NCI-H146 treated with DMSO at 0.1 percent for 48 hours (cell line): ENCODE data around the gene MIEF1.

Experiments
- DNase-seq: peaks from one replicate; lab custom pipeline; 2025; ENCODE audit not compliant: unreplicated experiment; lab: John Stamatoyannopoulos, UW

Gene MIEF1

DNA sequence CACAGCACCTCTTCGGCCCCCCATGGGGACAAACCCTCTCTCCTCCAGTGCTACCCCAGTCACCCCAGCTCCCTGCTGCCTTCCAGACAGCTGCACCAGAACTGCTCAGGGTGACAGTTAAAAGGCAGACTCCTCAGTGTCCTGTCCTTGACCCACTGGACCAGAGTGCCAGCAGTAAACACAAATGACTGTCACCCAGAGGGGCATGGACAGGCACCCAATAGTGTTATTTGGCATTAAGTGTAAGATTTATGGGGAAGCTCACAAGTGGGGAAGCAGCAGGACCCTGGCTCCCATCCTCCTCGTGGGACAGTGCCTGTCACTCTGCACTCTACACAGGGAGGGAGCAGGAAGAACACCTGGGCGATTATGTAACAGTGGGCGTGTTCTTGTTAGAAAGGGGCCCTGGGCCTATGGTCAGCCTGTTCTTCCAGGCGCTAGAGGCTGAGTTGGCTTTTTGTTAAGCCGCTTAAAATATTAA, 25.4 kb downstream of the MIEF1 start:
- DNase-seq: peak; percentile 16

DNA sequence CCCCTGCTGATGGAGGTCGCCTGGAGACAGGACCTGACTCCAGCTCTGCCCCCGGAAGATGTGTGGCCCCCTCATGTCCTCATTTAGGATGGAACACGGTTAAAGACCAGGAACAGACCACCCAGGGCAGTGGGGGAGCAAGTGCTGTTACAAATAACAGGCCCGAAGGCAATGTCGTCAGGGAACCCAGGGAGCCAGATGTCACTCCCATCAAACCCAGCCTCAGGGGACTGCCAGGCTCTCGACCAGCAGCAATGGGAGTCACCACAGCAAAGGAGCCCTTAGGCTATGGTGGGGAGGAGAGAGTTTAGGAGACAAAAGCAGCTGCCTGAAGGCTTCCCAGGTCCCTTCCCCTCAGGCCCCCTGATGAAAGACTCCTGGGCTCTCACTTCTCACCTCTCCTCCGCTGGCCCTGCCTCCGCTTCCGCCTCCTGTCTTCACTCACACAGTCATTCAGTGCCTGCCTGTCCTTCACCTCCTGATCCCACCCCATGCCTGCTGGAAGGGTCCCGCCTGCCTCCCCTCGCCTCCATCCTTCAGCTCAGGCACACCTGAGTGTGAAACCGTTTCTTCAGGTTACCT, 26.1 kb downstream of the MIEF1 start:
- peak; percentile 46 for DNase-seq

DNA sequence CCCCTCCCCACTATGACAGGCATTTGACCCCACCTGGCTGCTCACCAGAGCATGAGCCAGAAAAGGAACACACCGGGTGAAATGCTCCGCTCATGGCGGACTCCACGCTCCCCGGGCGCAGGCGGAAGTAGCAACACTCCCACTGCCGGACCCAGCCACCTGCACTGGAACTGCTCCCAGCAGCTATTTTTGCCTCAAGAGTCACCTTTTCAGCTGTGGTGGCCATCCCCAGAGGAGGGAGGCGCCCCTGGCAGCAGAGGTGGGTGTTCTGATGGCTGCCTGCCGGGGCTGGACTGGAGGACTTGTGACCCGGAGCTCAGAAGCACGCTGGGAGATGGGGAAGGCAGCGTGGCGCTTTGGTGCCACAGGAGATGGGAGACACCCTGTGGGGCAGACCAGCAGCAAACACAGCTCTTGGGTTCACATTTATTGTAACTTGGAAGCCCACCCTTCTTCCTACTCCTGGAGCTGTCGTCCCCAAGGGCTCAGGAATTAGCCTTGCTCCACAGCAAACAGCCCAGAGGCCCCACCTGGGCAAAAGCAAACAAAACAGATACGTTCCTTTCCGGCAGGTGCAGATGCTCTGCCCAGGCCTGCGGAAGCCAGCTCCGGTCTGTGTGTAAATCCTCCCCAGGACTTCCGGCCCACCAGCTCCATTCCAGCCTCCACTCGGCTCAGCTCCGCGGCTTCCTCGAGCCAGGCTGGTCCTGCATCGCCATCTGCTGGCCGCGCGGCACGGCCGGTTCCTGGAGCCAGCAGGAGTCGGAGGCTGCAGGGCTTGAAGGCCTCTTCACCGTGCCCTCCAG, 26.8 kb downstream of the MIEF1 start:
- peak; percentile 82 for DNase-seq

DNA sequence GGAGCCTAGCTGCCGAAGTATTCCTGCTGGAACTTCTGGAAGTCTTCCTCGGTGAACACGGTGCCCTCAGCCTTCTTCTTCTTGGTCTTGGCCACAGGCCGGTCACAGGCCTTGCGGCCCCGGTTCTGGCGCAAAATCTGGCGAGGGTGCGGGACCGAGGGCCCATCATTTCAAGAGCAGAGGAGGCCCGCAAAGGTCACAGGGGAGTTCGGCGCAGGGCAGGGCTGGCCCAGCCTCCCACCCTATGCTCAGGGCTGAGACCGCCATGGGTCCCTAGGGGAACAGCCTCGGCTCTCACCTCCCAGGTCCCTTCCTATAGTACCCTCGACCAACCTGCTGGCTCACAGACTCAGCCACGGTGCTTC, 27.4 kb downstream of the MIEF1 start:
- DNase-seq: no peak

DNA sequence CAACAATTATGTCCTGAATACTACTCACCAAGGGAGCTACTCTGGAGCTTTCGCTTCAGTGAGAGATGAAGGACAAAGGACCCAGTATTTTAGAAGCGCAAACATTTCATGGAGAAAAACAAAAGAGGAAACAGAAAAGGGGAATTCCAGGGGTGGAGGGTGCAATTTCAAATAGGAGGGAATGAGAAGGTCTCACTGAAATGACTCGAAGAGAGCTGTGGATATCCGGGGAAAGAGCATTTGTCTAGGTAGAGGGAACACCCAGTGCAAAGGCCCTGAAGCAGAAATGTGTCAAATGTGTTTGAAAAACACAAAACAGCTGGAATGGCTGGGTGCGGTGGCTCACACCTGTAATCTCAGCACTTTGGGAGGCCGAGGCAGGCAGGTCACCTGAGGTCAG, 28.0 kb downstream of the MIEF1 start:
- no peak for DNase-seq

DNA sequence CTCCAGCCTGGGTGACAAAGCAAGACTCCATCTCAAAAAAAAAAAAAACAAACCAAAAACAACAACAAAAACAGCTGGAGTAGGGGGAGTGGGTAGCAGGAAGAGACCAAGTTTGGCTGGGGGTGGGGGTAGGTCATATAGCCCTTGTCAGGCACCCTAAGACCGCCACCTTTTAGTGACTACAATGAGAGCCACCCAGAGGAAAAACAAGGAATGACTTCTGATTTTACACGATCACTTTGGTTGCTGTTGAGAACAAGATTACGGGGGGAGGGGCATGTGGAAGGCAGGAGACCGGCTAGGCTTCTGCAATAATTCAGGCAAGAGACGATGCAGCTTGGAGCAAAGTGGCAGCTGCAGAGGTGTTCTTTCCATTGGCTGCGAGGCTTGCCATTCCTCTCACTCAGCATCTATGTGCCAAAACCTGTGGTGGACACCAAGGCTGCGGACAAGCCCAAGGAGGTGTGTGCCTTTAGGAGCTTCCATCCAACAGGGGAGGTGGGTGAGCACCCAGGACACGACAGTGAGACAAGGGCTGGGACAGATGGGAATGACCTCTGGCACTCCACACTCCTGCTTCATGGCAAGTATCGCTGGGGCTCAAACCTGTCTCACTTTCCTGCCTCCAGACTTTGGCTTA, 28.7 kb downstream of the MIEF1 start:
- DNase-seq: no peak

DNA sequence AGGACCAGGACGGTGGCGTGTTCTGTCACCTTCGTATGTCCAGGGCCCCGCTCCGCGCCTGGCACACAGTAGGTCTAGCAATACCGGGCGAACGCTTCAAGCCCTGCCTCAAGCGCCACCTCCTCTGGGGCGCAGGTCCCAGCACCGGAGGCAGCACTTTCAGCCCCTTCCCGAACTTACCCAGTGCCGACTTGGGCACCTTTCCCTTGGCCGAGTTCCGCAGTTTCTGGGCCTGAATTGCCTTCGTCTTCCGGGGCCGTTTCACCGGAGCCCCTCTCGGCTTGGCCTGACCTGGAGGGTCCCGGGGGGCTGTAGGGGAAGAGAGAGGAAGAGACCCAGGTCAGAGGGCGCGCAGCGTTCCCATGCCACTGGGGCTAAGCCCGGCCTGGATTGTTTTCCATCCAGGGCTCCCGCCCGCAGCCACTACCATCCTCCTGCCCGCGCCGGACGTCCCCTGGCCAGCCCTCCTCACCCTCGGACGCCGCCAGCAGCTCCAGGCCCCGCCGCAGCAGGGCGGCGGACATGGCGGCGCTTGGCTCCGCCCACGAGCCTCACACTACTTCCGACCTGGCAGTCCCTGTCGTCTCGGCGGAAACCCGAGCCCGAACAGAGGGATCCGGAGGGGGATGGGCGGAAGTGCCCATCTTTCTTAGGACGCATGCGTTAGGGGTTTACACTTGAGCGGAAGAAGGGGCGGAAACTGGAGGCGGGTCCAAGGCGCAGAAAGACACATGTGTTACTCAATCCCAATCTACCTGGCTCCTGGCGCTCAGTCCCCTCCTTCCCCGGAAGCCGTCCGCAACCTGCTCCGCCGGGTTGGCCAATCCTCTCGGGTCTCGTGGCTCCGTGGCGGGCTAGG, 30.4 kb downstream of the MIEF1 start, which contains the start of gene RPS19BP1:
TSS of gene RPS19BP1 (minus strand) at position 534 of the 859 bp plus-strand sequence. CDS start at position 524, 10 bp downstream.
- DNase-seq: peak; percentile 98

DNA sequence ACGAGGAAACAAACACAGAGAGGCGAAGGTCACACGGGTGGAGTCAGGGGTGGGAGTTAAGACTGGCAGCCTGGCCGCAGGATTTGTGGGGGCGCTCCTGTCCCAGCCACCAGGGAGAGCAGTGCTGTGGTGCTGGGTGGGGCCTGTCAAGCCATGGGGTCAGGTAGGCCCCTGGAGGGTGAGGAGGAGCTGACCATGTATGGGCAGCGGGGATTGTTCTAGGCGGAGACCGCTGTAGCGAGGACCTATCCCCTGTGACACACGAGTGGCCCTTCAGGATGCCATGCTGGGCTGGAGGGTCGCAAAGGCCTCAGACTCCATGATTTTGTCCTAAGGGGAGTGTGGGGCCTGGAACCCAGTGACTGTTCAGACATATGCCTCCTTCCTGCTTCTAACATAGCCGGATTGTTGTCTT, 32.0 kb downstream of the MIEF1 start:
- no peak for DNase-seq

DNA sequence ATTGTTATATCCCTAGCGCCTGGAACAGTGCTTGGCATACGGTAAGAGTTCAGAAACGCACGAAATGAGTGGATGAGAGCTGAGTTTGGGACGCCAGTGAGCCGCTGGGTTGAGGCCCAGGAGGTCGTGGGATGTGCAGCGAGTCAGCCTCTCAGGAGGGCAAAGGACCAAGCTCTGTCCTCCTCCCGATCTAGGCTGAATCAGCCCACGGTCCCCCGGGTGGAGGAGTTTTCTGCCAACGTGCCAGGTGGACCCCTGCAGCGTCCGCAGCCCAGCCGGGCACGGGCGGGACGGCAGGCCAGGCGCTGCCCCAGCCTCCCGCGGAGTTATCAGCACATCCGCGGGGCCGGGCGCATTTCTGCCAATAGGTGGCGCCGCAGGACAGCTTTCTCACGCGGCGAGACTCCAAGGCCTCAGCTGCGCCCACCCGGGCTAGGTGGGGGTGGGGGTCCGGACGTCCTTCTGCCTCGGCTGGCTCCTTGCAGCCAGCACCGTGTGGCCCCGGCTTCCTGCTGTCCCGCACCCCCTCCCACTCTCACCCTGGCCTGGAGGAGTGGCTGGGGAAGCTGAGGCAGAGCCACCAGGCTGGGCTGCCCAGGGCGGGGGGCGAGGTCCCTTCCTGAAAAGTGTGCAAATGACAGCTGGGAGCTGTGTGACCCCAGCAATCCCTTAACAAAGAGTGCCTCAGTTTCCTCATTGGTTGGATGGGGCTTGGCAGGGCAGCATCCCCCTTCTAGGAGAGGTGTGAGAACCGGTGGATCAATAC, 32.7 kb downstream of the MIEF1 start:
- DNase-seq: no peak

DNA sequence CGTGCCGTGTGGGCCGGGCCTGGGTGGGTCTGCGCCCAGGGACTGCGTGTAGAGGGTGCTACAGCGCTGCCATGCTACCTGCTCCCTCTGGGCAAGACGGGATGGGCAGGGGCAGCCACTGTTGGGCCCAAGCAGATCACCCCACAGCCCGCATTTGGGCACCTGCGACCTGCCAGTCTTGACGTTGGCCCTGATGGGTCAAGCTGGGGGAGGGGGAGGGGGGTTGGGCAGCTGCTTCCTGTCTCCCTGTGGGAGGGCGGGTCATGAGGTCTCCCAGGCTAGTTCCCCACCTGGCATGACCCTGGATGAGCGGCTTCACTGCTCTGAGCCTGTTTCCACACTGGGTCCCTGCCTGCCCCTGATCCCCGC, 33.3 kb downstream of the MIEF1 start:
- no peak for DNase-seq

DNA sequence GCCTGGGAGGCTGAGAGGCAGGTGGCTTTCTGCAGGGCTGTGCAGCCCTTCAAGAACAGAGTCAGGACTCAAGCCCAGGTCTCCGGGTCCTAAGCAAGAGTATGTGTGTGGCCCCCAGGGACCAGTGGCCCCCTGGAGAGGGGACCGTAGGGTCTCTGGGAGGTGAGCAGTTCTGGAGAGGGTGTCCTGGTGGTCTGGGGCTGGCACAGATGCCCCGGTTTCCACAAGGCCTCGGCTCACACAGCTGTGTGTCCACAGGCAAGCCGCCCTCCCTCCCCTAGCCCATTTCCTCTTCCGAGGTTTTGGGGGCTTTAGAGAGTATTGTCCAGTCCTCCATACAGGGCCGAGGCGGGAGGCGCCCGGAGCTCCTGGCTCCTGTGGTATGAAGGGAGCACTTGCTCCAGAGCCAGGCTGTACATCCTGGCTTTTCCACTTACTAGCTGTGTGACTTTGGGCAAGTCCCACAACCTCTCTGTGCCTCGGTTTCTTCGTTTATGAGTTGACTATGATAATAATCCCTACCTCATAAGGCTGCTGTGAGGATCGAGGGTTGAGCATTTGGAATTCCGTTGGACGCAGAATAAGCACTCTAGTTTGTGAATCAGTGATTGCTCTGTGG, 33.9 kb downstream of the MIEF1 start:
- no peak for DNase-seq

DNA sequence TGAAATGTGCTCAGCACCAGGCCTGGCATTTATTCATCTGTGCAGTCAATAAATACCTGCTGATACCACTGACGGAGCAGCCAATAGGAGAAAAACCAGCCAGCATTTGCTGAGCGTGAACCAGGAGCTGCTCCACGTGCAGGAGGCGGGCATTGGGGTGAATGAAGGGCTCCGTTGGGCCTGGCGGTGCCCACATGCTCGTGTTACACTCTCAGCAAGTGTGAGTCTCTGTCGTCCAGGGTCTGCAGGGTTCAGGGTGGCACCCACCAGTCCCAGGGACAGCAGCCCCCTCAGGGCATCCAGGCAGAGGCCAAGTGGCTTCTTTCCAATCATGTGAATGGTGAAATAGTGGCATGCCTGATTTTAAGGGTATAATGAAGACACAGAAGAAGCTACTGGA, 34.6 kb downstream of the MIEF1 start:
- no peak for DNase-seq

DNA sequence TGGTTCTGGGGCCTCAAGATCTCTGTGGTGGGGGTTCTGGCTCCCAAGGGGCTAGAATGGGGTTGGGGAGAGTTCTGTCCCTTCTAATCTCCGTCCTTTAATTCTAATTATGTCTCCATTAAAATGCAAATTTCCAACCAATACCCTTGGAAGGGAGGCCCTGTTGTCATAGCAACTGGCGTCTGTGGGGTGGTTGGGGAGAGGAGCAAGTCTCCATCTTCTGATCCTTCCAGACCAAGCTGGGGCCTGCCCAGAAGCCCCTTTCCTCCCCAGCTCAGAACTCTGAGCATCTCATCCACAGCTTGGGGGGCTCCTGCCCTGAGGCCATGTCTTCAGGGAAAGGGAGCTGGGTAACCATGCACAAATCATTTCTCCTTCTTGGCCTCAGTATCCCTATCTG, 35.9 kb downstream of the MIEF1 start:
- no peak for DNase-seq

DNA sequence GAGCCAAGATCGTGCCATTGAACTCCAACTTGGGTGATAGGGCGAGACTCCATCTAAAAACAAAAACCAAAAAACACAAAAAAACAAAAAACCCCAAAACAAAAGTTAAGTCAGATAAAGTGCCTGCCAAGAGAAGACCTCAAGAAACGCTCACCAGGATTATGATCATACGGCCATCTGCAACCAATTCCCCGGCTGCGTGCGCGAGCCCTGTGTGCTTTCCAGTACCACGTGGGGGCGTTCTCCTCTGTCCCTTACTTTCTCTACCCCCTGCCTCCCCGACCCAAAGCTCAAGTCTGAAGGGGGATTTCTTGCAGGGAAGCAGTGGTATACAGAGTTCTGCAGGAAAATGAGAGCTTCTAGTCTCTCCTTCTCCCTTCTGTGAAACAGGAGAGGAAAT, 41.0 kb downstream of the MIEF1 start:
- no peak for DNase-seq

DNA sequence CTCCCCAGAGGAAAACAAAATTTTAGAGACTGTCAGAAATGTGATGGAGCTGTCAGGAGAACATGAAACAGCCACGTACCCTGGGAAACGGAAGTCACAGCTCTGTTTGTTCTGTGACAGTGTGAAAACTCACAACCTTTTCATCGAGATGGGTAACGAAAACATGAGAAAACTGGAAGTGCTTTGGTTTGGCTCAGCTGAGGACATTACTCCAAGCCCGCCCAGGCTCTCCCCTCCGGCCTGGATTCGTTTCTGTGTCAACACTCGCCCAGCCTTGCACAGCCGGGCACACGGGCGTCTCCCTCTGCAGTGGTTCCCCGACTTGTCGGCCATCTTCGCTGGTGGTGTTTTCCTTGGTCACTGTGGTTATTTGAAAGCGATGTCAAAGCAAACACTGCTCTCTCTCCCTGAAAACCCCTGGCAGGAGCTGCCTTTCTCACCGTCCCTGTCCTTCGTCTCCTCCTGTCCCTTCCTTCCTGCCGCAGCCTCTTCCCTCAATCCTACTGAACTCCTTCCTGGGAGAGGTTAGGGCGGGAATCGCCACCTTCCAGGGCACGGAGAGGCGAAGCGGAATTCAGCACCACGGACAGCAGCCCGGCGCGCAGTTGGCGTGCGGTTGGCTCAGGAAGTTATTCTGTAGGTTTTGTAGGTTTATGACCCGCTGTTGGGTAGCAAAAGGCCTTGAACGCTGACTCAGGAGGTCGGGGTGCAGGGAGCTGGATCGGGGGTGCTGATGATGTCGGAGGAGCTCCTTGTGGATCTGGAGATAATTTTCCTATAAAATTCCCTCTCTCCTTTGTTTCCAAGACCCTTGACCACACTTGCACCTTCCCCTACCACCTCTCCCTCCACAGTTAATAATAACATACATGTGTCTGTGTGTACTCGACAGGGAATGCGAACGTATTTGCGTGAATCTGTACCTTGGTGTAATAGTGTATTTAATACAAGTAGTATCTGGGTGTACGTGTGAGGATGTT, 43.6 kb downstream of the MIEF1 start:
- DNase-seq: no peak

DNA sequence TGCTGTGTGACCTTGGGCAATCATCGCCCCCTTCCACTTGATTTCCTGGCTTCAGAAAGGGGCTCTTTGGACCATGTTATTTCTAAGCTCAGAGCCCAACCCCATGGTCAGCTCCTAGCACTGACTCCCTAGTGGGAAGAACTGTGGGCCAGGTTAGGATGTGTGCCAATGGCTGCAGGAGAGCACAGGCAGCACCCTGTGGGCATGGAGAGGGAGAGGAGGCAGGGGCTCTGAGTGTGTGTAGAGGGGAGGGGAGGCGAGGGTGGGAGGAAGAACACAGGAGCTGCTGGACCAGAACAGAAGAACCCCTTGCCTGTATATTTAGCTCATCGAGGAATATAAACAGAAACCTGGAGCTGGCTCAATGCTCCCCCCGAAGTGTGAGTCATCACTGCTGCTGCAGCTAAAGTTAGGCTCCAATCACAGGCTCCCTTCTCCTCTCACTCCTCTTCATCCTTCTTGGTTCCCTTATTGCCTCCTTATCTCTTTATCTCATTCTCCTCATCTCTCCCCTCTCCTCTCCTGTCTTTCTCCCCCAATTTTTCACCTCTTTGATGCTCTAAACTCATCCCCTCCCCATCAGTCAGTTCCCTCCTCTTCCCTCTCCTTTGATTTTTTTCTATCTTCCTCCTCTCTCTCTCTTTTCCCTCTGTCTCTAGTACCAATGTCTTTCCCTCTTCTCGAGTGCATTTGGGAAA, 44.9 kb downstream of the MIEF1 start:
- no peak for DNase-seq

DNA sequence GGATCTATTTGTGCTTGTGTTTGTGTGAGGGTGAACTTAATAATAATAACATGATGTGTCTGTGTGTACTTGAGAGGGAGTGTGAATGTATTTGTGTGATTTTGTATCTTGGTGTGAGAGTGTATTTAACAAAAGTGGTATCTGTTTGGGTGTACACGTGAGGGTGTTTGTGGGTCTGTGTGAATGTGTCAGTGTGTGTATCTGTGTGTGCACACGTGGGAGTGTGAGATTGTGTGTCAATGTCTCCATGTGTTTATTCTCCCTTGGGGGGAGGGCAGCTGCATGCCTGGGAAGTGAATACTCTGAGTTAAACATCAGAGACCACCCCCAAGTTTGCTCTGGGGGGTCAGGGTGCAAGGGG, 45.5 kb downstream of the MIEF1 start:
- DNase-seq: no peak

DNA sequence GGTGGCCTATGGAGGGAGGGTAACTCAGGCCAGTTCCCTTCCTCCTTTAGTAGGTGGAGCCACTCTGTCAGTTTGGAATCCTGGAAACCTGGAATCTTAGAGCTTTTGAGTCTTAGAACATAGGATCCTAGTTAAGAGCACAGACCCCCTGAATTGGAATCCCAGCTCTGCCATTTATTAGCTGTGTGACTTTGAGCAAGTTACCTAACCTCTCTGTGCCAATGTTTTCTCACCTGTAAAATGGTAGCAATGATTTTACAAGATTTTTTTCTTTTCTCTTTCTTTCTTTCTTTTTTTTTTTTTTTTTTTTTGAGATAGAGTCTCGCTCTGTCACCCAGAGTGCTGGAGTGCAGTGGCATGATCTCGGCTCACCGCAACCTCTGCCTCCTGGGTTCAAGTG, 51.3 kb downstream of the MIEF1 start:
- DNase-seq: no peak
